DMS114 treated with DMSO at 0.1 percent for 48 hours (cell line): ENCODE data around the gene MIR17HG.

Experiments
- DNase-seq: peaks from one replicate; lab custom pipeline; 2025; ENCODE audit not compliant: unreplicated experiment; lab: John Stamatoyannopoulos, UW

MIR17HG gene

DNA sequence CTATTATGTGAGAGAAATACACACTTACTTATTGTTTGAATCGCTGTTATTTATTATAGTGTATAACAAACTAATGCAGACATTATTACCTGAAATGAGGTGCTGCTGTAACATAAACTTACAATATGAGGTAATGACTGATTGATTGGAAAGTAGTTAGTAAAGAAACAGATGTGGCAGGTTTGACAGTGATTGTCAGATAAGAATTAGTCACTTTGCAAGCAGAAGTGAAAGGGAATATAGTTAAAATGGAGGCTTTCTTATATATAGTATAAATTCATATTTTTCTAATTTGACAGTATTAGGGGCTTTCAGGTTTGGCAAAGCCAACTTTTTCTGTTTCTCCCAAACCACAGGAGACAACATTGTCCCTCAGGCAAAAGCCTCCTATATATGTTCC, 20.6 kb downstream of the MIR17HG start:
- no peak for DNase-seq

DNA sequence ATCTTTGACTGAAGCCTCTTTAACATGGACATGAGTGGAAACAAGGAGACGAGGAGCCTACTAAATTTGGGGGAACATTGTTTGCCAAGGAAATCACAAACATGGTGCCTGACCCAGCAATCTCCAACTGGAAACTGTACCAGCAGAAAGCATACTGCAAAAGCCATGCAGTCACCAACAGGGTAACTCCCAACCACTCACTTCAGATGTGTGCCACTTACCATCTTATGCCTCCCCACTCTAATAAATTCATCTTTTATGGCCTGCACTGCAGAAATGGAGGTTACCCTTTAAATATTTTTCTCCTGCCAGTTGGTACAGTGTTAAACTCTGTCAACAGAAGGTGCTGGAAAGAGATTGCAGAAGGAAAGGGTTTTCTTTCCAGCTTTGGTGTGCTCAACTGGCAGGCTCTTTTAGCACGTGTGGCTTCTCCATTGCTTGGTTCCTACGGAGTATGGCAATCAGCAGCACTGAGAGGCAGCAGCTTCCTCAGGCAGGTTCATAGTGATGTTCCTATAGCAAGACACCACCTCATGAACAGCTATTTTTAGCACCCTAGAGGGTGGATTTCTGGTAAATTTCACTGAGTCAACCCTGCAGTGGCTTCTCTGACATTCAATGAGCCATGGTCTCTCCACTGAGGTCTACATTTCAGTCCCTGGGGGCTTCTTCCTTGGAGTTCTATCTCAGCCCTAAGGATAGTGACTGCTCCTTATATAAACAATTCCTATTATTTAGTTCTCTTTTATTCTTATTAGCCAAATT, 21.4 kb downstream of the MIR17HG start:
- no peak for DNase-seq

DNA sequence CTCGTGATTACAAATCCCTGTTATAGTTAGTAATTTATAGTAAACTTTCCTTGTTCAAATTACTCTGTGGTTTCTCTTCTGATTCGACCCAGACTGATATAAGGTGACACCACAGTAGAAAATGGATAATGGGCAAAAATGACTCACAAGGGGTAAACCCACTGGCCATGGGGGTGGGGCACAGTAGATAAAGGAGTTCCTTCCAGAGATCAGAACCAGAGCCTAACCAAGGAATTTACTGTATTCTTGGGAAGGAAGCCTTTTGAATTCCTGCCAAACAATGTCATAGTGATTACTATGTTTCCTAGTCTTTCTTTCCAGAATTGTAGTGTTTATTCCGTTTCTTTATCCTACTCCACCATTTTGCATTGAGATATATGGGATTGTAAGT, 21.9 kb downstream of the MIR17HG start:
- no peak for DNase-seq

DNA sequence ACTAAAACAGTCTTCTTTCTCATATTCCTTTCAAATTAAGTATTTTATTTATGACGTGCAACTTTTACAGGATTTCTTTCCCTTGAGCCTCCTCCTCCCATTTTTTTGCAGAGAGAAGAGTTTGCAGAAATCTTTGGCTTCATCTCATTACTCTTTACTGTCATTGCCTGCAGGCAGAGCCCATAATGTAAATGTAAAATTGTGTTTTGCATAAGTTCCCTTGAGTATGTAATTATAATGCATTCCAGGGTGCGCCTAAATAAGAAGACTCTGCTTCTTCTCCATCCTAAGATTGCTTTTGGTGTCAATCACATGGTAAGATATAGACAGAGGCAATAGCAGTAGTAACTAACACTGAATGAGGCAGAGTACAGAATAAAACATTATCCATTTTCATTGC, 23.0 kb downstream of the MIR17HG start:
- DNase-seq: no peak

DNA sequence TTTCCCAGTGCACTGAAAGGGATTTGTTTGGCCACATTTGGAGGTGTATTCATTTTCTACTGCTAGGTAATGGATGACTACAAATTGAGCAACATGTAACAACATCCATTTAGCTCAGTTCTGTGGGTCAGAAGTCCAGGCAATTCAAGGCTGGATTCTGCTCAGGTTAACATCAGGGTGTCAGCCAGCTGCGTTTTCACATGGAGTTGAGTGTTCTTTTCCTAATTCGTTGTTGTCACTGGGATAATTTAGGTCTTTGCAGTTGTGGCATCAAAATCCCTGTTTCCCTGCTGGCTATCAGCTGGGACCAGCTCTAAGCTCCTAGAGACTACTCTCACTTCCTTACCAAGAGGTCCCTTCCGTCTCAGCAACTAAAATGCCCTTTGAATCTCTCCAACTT, 25.4 kb downstream of the MIR17HG start:
- no peak for DNase-seq

DNA sequence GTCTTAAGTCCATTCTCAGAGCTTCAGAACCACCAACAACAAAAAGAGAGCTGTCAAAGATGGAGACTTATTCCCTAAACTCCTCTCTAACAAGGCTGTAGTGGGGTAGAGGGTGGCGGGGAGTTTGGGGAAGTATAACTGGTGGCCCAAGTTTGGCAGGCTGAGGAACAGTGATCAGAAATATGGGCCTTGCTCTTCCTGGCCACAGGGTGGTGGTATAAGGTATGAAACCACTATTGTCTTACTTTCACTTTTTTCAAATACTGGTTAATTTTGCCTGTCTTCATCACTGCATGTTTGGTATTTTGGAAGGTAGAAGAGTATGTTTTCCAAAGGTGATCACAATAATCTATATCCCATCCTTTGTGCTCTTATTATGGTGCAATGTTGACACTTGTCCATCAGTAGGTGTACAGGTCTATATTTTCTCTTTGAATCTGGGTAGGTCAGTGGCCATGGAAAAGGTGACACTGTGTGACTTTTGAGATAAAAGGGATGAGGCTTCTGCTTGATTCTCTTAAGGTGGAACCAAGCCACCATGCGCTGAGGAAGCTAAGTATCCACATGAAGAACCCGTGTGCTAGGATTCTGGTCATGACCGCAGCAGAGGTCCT, 27.7 kb downstream of the MIR17HG start:
- no peak for DNase-seq

DNA sequence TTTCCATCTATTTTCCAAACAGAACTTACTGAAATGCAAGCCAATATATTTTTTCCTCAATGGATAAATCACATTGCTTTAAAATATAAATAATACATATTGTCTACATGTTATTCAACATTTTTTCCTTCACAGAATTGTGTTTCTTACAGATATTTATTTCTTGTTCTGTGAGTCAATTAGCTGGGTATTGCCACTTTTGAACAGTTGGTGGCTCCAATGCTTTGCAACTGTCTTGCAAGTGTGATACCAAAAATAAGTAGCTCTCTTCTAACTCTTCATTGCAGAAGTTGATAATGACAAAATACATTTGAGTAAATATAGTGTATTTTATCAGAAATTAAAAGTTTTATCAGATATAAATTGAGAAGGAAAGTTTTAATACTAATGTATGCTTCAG, 33.9 kb downstream of the MIR17HG start:
- no peak for DNase-seq

DNA sequence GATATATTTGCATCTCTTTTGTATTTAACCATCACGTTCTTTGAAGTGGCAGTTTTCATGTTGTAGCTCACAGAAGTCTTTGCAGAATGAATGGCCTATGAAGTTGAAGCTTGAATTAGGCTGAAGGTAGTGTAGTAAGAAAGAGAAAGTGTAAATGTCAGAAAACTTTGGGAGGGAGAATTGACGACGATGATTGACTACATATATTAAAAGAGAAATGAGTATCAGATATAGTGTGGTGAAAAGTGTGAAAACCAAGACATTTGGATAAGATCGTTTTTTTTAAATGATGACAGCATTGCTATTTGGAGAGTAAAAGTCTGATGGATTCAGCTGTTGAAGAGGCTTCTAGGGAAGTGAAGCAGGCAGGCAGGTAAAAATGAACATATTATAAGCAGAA, 36.3 kb downstream of the MIR17HG start:
- DNase-seq: no peak

DNA sequence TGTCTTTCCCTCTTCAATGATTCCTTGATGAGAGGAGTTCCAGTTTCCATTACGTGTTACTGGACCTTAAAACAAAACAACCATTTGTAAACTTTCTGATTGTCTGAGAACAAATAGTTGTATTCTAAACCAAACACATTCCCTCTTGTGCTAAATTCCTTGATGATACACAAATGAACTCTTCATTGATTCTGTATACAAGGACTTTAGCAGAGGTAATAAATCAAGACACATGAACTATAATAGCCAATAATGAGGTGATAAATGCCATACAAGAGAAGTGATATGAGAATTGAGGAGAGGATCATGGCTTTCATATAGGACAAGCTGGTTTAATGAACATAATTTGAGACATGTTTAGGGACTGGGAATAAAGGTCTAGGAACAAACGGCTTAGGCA, 37.4 kb downstream of the MIR17HG start:
- DNase-seq: no peak

DNA sequence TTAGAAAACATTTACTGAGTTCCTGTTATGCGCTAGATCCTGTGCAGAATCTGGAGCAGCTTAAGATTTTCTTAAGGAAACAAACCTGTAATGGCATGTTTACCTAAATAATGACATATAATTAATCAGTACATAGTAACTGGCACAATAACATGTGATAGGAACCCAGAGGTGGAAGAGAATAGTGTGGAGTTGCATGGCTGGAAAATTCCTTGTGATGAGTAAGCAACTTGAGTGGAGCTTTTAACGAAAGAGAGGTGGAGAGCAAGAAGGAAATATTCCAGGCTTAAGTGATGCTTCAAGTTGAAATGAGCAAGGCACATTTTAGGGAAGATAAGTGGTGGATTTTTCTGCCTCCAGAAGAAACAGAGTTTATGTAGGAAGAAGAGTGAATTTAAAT, 41.7 kb downstream of the MIR17HG start:
- DNase-seq: no peak

DNA sequence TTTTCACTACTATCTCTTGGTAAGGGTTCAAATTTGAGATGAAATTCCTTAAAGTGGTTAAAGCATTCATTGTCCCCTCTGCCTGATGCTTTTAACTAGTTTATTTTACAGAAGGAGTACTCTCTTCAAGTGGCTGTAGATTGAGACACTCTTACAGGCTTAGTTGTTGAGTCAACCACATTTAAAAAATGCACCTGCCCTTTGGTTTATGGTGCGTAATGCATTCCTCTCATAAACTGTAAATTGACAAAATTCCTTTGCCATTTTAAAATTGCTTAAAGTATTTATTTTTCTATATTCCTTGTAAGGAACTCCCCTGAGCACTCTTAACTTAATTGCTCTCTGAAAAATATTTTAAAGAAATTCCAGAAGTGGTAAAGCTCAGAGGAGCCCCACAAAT, 50.1 kb downstream of the MIR17HG start:
- no peak for DNase-seq

DNA sequence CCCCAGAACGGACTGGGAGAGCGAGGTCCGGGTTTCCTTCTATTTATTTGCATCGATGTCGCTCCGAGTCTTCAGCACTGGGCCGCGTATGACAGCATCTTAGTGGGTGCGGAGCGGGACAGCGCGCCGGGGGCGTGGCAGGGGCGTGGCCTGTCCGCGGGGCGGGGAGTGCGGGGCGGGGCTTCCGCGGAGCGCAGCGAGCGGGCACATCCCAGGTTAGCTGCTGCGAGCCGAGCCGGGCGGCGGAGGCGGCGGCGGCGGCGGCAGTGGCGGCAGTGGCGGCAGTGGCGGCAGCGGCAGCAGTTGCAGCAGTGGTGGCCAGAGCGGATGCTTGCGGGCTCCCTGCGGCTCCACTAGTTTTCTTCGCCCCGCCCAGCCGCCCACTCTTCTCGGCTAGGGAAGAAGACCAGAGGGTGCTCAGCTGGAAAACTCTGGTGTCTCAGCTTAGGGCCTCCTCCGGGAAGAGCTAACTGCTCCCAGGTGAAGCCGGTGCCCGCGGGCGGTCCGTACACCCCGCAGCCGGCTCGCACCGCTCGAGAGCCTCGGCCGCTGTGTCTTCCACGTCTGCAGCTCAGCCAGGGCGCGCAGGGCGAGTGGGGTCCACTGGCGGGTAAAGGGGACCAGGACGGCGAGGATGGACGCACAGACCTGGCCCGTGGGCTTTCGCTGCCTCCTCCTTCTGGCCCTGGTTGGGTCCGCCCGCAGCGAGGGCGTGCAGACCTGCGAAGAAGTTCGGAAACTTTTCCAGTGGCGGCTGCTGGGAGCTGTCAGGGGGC, 51.1 kb downstream of the MIR17HG start, which contains the start of gene GPC5:
Gene GPC5, plus strand, starts transcription at position 209 of the 776 bp plus-strand sequence.
- peak; percentile 22 for DNase-seq

DNA sequence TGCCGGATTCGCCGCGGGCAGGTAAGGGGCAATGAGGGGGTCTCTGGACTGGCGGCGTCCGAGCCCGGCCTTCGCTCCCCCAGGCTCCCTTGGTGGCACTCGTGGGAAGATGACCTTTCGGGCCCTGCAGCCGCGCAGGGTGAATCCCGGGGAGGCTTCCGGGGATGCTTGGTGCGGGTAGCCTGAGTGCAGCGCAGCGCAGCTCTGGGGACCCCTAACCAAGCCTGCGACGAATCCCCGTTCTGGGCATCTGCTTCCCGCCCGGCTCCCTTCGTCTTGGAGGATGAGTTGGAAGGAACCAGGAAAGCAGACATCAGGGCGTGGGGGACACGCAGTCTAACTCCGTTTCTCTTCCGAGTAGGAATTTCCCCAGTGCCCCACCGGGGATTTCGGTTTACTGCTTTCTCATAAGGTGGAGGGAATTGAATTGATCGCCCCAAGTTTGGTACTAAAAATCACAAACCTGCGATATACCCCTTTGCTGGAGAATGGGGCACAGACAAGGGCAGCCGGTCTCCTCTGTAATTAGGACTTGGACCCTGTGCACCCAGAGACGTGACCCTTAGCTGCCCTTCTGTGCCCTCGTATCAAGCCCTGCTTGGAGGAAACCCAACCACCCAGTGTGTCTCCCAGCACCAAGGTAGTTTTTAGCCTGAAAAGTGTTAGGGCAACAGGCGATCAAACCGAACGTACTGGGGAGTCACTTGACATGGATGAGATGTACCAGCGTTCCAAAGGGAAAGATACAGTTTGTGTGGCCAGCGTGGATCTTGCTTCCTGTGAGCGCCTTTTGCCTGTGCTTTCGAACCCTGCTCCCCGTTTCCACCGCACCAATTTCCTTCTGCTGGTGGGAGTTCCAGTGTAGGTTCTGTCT, 51.9 kb downstream of the MIR17HG start:
- DNase-seq: no peak

DNA sequence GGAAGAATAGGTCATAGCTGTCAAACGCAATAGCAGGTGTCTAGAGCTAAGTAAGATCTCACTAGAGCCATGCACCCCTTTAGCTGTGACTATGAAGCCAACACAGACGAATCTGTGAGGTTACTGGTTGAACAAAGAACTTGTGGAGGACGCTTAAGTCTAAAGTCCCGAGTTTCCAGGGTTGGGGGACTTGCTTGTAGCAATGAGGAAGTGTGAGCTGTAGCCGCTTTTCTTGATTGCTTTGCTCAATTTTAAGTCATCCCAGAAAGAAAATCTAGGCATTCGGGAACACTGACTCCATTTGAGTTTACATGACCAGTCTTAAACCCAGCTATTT, 52.5 kb downstream of the MIR17HG start:
- no peak for DNase-seq

DNA sequence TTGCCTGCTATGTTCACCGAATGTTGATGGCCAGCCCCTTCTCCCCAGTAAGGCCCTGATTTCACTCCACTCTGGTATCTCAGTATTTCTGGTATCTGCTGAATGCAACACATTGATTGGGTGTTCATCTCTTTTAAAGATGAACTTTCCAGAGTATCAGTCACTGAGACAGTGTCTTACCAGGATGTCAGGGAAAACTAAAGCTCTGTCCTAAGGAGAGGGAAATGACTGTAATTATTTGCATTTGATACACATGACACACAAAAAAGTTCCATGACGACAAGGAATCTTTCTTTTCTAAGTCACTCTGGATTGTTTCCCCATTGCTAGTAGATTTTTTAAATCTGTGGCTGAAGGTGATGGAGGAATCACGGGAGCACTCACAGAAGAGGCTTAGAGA, 53.2 kb downstream of the MIR17HG start:
- DNase-seq: no peak

DNA sequence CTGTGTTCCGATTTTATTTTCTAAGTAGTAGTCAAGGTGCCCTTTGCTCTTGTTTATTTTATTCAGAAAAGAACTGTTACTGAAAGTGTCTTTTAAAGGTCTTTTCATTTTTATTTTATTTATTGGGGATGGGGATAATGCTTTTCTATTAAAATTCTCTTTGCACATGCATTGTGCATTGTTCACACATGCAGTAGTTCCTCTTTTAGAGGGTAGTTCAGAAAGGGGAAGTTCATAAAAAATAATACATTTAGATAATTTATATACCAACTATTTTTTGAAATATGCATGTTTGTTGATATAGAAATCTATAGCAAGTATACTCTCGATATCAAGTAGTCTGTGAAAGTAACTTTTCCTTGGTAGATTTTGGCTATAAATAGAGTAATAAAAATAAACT, 54.4 kb downstream of the MIR17HG start:
- DNase-seq: no peak
